ENCODE measurements around the gene NKRF.

Gene NKRF

DNA sequence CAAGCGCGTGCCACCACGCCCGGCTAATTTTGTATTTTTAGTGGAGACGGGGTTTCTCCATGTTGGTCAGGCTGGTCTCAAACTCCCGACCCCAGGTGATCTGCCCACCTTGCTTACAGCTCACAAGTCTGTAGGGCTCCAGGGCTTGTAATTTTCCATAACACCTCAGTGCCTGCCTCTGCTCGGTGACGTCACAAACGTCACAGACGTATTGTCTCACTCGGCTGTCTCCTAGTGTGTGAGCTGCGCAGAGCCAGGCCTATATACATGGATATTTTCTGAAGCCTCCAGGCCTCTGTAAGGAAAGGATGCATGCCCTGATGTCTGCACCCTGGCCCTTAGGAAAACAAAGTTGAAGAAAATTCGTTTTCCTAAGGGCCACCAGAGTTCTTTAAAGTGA is 8.6 kb upstream of the NKRF start:
- Histone ChIP-seq H3K4me3 (ENCODE audit: low read length in 2 of 2) (no peak overlapping the region), H2BK120ac (ENCODE audit: low read depth, low read length) (no peak overlapping the region), H3K9me3 (replicated peaks in 1 of 2; ENCODE audit: control insufficient read depth in 2 of 2, insufficient read depth in 1 of 2, low read depth in 1 of 2, low read length in 2 of 2) (no peaks in the 10 kb centered on the region), H3K4ac (ENCODE audit: low read length) (no peak overlapping the region), H2BK15ac (ENCODE audit: low read length) (no peak overlapping the region), H3K23ac (ENCODE audit: low read depth, low read length, poor library complexity) (no peak overlapping the region), H3K4me1 (ENCODE audit: control insufficient read depth in 2 of 2, insufficient read depth in 1 of 2, low read depth in 1 of 2, low read length in 2 of 2) (no peaks in the 10 kb centered on the region), H2BK12ac (ENCODE audit: low read length) (no peak overlapping the region), H3K4me2 (ENCODE audit: insufficient read depth, low read length, poor library complexity, severe bottlenecking) (no peak overlapping the region), H2AFZ (ENCODE audit: low read length) (no peak overlapping the region), H4K91ac (ENCODE audit: low read depth, low read length, poor library complexity) (no peak overlapping the region), H3K18ac (ENCODE audit: low read length) (no peak overlapping the region), H2AK5ac (ENCODE audit: low read depth, low read length) (no peak overlapping the region), H4K8ac (ENCODE audit: low read depth, low read length) (no peak overlapping the region), H3K27ac (replicated peaks; ENCODE audit: low read length) (no peak overlapping the region), H3K36me3 (replicated peaks in 1 of 2; ENCODE audit: control insufficient read depth in 2 of 2, insufficient read depth in 2 of 2, low read length in 2 of 2) (no peaks in the 10 kb centered on the region), H2BK5ac (ENCODE audit: low read length) (no peak overlapping the region), H3K27me3 (ENCODE audit: control insufficient read depth in 3 of 3, insufficient read depth in 3 of 3, low read depth in 1 of 3, low read length in 3 of 3) (no peaks in the 10 kb centered on the region), H3K79me1 (ENCODE audit: low read depth, low read length) (no peaks in the 10 kb centered on the region), H3K14ac (ENCODE audit: low read length) (no peak overlapping the region), H3K9ac (ENCODE audit: low read depth, low read length, poor library complexity) (no peak overlapping the region)
- no peak for DNase-seq (ENCODE audit: low spot score)
- WGBS, 2 donors (ENCODE audit: extremely low coverage in 2 of 2, insufficient read length in 2 of 2, insufficient replicate concordance in 1 of 2), result no CpG with 5 or more reads among the region's 13 CpGs

DNA sequence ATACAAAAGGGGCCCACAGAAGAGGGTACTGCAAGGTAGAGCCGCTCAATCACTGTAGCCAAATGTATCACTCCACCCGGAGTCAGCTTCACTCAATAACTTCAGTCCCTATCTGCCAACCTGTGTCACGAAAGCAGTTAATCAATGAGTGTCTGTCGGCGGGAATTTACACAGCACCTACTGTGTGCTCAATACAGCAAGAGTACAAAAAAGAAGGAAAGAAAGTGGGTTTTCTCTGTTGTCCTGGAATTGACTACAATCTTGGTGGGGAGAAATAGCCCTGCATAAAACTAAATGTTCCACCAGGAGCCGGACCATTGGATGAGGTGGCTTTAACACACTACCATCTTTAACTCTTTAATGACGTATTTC is 780 bp upstream of the NKRF start:
- Histone ChIP-seq H3K4me2 (ENCODE audit: insufficient read depth, low read length, poor library complexity, severe bottlenecking) (no peak overlapping the region), H3K4ac (ENCODE audit: low read length) (no peak overlapping the region), H2BK120ac (ENCODE audit: low read depth, low read length) (no peak overlapping the region), H3K9me3 (replicated peaks in 1 of 2; ENCODE audit: control insufficient read depth in 2 of 2, insufficient read depth in 1 of 2, low read depth in 1 of 2, low read length in 2 of 2) (no peaks in the 10 kb centered on the region), H3K27me3 (ENCODE audit: control insufficient read depth in 3 of 3, insufficient read depth in 3 of 3, low read depth in 1 of 3, low read length in 3 of 3) (no peaks in the 10 kb centered on the region), H2BK5ac (ENCODE audit: low read length) (no peak overlapping the region), H3K9ac (ENCODE audit: low read depth, low read length, poor library complexity) (no peak overlapping the region), H3K79me1 (ENCODE audit: low read depth, low read length) (peaks cover 3% of the 10 kb centered on the region), H3K27ac (replicated peaks; ENCODE audit: low read length) (no peak overlapping the region), H3K23ac (ENCODE audit: low read depth, low read length, poor library complexity) (no peak overlapping the region), H3K4me1 (ENCODE audit: control insufficient read depth in 2 of 2, insufficient read depth in 1 of 2, low read depth in 1 of 2, low read length in 2 of 2) (no peaks in the 10 kb centered on the region), H2AFZ (ENCODE audit: low read length) (peak overlapping the region; percentile 91), H2BK12ac (ENCODE audit: low read length) (no peak overlapping the region), H4K91ac (ENCODE audit: low read depth, low read length, poor library complexity) (no peak overlapping the region), H3K36me3 (replicated peaks in 1 of 2; ENCODE audit: control insufficient read depth in 2 of 2, insufficient read depth in 2 of 2, low read length in 2 of 2) (peaks cover 2 to 8% of the 10 kb centered on the region in 2 donors), H3K4me3 (ENCODE audit: low read length in 2 of 2) (no peak overlapping the region), H3K18ac (ENCODE audit: low read length) (no peak overlapping the region), H2BK15ac (ENCODE audit: low read length) (no peak overlapping the region), H4K8ac (ENCODE audit: low read depth, low read length) (no peak overlapping the region), H2AK5ac (ENCODE audit: low read depth, low read length) (no peak overlapping the region), H3K14ac (ENCODE audit: low read length) (no peak overlapping the region)
- DNase-seq (ENCODE audit: low spot score), result no peak
- WGBS, 2 donors (ENCODE audit: extremely low coverage in 2 of 2, insufficient read length in 2 of 2, insufficient replicate concordance in 1 of 2), result no CpG with 5 or more reads among the region's 7 CpGs

DNA sequence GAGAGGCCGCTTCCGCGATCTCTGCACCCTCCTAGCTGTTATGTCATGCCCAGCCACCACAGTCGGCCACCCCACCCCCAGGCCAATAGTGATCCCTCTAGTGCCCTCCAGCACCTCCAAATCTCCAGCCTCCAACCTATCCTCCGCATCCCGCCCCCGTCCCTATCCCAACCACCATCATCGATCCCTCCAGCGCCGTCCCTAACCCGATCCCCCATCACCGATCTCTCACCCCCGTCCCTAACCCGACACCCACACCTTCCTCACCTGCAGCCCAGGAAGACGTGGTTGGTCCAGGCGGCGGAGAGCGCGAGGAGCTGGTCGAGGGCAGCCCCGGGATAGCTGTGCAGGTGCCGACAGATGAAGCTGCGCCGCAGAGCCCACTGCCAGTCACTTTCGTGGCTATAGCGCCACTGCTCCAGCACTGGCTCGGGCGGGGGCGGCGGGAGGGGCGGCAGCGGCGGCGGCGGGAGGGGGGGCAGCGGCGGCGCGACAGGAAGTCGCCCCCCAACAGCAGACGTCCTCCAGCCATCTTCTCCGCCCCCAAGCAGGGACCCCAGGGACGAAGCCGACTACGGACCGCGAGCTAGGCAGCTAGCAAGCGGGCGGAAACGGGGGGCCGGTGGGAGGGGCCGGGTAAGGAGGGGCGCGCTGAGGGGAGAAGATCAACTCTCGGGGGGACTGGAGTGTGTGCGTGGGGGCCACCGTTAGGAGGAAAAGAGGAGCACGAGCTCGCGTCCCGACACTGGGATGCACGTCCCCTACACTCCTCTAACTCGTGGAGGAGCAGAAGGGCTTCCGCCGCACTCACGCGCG is 552 bp downstream of the NKRF start:
- H2AK5ac ChIP-seq (ENCODE audit: low read depth, low read length), result no peak overlapping the region
- no peak for DNase-seq (ENCODE audit: low spot score)

DNA sequence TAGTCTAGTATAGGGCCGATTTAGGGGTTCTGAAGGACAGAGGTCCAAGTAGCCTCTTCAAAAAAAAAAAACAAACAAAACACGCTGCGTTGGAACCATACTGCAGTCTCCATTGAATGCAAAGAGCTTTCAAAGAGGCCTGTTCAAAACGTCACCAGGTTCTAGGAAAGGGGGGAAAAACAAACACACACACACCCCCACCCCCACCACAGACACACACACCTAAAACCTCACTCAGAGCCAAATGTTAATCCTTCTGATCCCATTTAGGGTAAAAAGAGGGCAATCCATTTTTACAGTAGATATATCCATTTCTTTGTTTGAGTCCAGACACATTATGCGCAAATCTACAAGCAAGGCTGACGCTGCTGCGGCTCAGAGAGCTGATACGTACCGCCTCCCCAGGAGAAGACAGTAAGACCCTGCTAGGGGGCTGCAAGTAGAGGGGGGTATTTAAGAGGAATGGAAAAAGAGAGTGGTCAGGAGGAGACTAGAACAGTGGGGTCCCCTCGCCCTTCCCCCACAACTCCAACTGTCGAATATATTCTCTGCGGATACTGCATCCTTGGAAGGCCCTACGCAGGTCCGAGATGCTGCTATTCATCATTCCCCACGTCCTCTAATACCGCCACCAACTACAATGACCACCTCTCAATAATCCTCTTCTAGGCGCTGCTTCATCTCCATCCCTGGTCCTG is 1.3 kb downstream of the NKRF start:
- Histone ChIP-seq H4K8ac (ENCODE audit: low read depth, low read length) (no peak overlapping the region), H3K9ac (ENCODE audit: low read depth, low read length, poor library complexity) (peak overlapping the region; percentile 44), H2BK15ac (ENCODE audit: low read length) (no peak overlapping the region), H3K79me1 (ENCODE audit: low read depth, low read length) (peaks cover 3% of the 10 kb centered on the region), H3K4me1 (ENCODE audit: control insufficient read depth in 2 of 2, insufficient read depth in 1 of 2, low read depth in 1 of 2, low read length in 2 of 2) (no peaks in the 10 kb centered on the region), H2BK12ac (ENCODE audit: low read length) (no peak overlapping the region), H2AK5ac (ENCODE audit: low read depth, low read length) (no peak overlapping the region), H2BK5ac (ENCODE audit: low read length) (no peak overlapping the region), H2AFZ (ENCODE audit: low read length) (peak overlapping the region; percentile 63), H3K23ac (ENCODE audit: low read depth, low read length, poor library complexity) (no peak overlapping the region), H3K27ac (replicated peaks; ENCODE audit: low read length) (no peak overlapping the region), H2BK120ac (ENCODE audit: low read depth, low read length) (no peak overlapping the region), H4K91ac (ENCODE audit: low read depth, low read length, poor library complexity) (no peak overlapping the region), H3K9me3 (replicated peaks in 1 of 2; ENCODE audit: control insufficient read depth in 2 of 2, insufficient read depth in 1 of 2, low read depth in 1 of 2, low read length in 2 of 2) (no peaks in the 10 kb centered on the region), H3K14ac (ENCODE audit: low read length) (no peak overlapping the region), H3K36me3 (replicated peaks in 1 of 2; ENCODE audit: control insufficient read depth in 2 of 2, insufficient read depth in 2 of 2, low read length in 2 of 2) (peaks cover 2 to 13% of the 10 kb centered on the region in 2 donors), H3K4ac (ENCODE audit: low read length) (no peak overlapping the region), H3K4me3 (ENCODE audit: low read length in 2 of 2) (peak overlapping the region; percentile 94 to 97), H3K18ac (ENCODE audit: low read length) (no peak overlapping the region), H3K4me2 (ENCODE audit: insufficient read depth, low read length, poor library complexity, severe bottlenecking) (peak overlapping the region; percentile 57), H3K27me3 (ENCODE audit: control insufficient read depth in 3 of 3, insufficient read depth in 3 of 3, low read depth in 1 of 3, low read length in 3 of 3) (no peaks in the 10 kb centered on the region)
- DNase-seq (ENCODE audit: low spot score), result no peak
- no CpG with 5 or more reads among the region's 17 CpGs for WGBS, 2 donors (ENCODE audit: extremely low coverage in 2 of 2, insufficient read length in 2 of 2, insufficient replicate concordance in 1 of 2)

More for the DNA sequence above, 552 bp downstream of the NKRF start:
- Histone ChIP-seq H3K14ac (ENCODE audit: low read length) (peak overlapping the region; percentile 56), H3K9ac (ENCODE audit: low read depth, low read length, poor library complexity) (peak overlapping the region; percentile 97), H3K36me3 (replicated peaks in 1 of 2; ENCODE audit: control insufficient read depth in 2 of 2, insufficient read depth in 2 of 2, low read length in 2 of 2) (peaks cover 2 to 12% of the 10 kb centered on the region in 2 donors), H3K79me1 (ENCODE audit: low read depth, low read length) (peaks cover 3% of the 10 kb centered on the region), H3K4me1 (ENCODE audit: control insufficient read depth in 2 of 2, insufficient read depth in 1 of 2, low read depth in 1 of 2, low read length in 2 of 2) (no peaks in the 10 kb centered on the region), H2BK12ac (ENCODE audit: low read length) (no peak overlapping the region), H2AFZ (ENCODE audit: low read length) (peak overlapping the region; percentile 91), H4K8ac (ENCODE audit: low read depth, low read length) (no peak overlapping the region), H3K23ac (ENCODE audit: low read depth, low read length, poor library complexity) (no peak overlapping the region), H3K4me3 (ENCODE audit: low read length in 2 of 2) (peak overlapping the region; percentile 94 to 100), H2BK120ac (ENCODE audit: low read depth, low read length) (no peak overlapping the region), H4K91ac (ENCODE audit: low read depth, low read length, poor library complexity) (no peak overlapping the region), H3K27ac (replicated peaks; ENCODE audit: low read length) (no peak overlapping the region), H2BK15ac (ENCODE audit: low read length) (no peak overlapping the region), H3K4ac (ENCODE audit: low read length) (no peak overlapping the region), H3K9me3 (replicated peaks in 1 of 2; ENCODE audit: control insufficient read depth in 2 of 2, insufficient read depth in 1 of 2, low read depth in 1 of 2, low read length in 2 of 2) (no peaks in the 10 kb centered on the region), H3K27me3 (ENCODE audit: control insufficient read depth in 3 of 3, insufficient read depth in 3 of 3, low read depth in 1 of 3, low read length in 3 of 3) (no peaks in the 10 kb centered on the region), H3K18ac (ENCODE audit: low read length) (peak overlapping the region; percentile 97), H3K4me2 (ENCODE audit: insufficient read depth, low read length, poor library complexity, severe bottlenecking) (peak overlapping the region; percentile 57), H2BK5ac (ENCODE audit: low read length) (no peak overlapping the region)
- WGBS, 2 donors (ENCODE audit: extremely low coverage in 2 of 2, insufficient read length in 2 of 2, insufficient replicate concordance in 1 of 2), result no CpG with 5 or more reads among the region's 68 CpGs

All from neuronal stem cell (in vitro differentiated cells).